ENCODE measurements around the gene DNTT. TPM values are rescaled to one million over a fixed set of nuclear protein-coding genes. Genes with fewer than 3 reads are reported as not detected.

The DNTT gene
- total RNA-seq, 1 donor from 2014 or later, result not detected

GRCh38 chr10:96333101-96333500 lies 28.9 kb downstream of the DNTT start:
- no peak for DNase-seq (ENCODE audit: low spot score)
- H3F3A ChIP-seq (ENCODE audit: low read depth), result peaks cover 4% of the 10 kb centered on the region
- no peak overlapping the region for H3K27ac Mint-ChIP-seq
- no peak overlapping the region for H3K9ac ChIP-seq
- peaks cover 3% of the 10 kb centered on the region for H3K27me3 Mint-ChIP-seq (ENCODE audit: insufficient read depth, low read depth)
- no peak overlapping the region for H2AFZ ChIP-seq (replicated peaks)
- no peaks in the 10 kb centered on the region for H3K36me3 Mint-ChIP-seq
- no peaks in the 10 kb centered on the region for H3K27me3 ChIP-seq
- H3K9me3 ChIP-seq (ENCODE audit: low read depth), result no peaks in the 10 kb centered on the region
- no peak overlapping the region for H3K4me3 Mint-ChIP-seq
- H4K20me1 ChIP-seq (ENCODE audit: low read depth), result no peaks in the 10 kb centered on the region
- no peak overlapping the region for H3K4me3 ChIP-seq
- H3K4me1 Mint-ChIP-seq, result no peaks in the 10 kb centered on the region
- H3K36me3 ChIP-seq, result no peaks in the 10 kb centered on the region
- no peak overlapping the region for H3K4me2 ChIP-seq
- H3K9me3 Mint-ChIP-seq, result no peaks in the 10 kb centered on the region
- H3K79me2 ChIP-seq (ENCODE audit: low read depth), result no peaks in the 10 kb centered on the region
- TF ChIP-seq CTCF (IDR thresholded peaks at IDR 0.05) (no peak), EZH2phosphoT487 (IDR thresholded peaks at IDR 0.05) (no peak), EZH2 (IDR thresholded peaks at IDR 0.05) (no peak)
- H3K27ac ChIP-seq, result no peak overlapping the region
- peaks cover 3% of the 10 kb centered on the region for H3K4me1 ChIP-seq

DNA sequence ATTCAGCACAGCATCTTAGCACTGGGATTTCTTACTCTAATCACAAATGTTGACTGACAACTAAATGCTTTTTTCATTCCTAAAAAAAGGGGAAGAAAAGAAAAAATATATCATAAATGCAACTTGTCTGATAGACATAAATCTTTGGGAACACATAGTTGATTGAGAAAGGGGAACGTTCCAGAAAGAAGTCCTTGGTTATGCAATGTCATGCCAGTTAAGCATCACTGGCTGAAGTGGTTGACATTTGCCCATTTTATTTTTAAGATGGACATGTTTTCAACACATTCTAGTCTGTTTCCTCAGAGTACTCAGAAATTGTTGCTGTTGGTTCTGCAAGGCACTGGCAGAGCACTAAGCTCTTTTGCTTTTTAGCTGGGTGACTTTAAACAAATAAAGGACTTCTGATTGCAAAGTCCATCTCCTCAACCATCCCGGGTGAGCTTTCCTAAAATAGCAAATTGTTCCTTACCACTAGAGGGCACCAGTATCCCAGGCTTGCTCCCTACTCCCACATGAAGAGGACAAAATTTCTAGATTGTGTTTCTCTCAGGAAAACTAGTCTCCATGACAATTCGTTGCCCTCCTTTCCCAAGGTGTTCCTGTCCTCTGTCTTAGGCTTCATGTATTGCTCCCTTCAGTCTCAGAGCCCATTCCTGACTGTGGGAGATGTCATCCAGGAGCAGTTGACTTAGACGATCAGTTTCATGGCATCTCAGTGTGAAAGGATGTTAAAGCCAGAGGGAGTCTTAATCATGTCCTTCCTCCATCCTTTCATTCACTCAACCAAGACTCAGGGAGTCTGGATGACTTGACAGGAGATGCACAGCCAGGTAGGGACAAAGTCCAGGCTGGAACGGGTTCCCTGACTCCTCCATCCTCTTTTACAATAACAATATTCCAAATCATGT lies 30.6 kb downstream of the DNTT start:
- Histone ChIP-seq H3K79me2 (ENCODE audit: low read depth) (no peaks in the 10 kb centered on the region), H3K27ac (no peak overlapping the region), H2AFZ (replicated peaks) (peak overlapping the region; percentile 84), H4K20me1 (ENCODE audit: low read depth) (no peaks in the 10 kb centered on the region), H3K9ac (no peak overlapping the region), H3F3A (ENCODE audit: low read depth) (peaks cover 18% of the 10 kb centered on the region), H3K4me1 (peaks cover 20% of the 10 kb centered on the region), H3K36me3 (no peaks in the 10 kb centered on the region), H3K4me2 (no peak overlapping the region), H3K4me3 (no peak overlapping the region), H3K9me3 (ENCODE audit: low read depth) (no peaks in the 10 kb centered on the region), H3K27me3 (no peaks in the 10 kb centered on the region)
- TF ChIP-seq EZH2 (IDR thresholded peaks at IDR 0.05), result no peak
- TF ChIP-seq CTCF (IDR thresholded peaks at IDR 0.05), result peak; percentile 89
- no peak overlapping the region for H3K27ac Mint-ChIP-seq
- peaks cover 2% of the 10 kb centered on the region for H3K4me1 Mint-ChIP-seq
- H3K36me3 Mint-ChIP-seq, result no peaks in the 10 kb centered on the region
- no peaks in the 10 kb centered on the region for H3K27me3 Mint-ChIP-seq (ENCODE audit: insufficient read depth, low read depth)
- DNase-seq (ENCODE audit: low spot score), result peak; percentile 70
- no peaks in the 10 kb centered on the region for H3K9me3 Mint-ChIP-seq
- H3K4me3 Mint-ChIP-seq, result no peak overlapping the region

DNA sequence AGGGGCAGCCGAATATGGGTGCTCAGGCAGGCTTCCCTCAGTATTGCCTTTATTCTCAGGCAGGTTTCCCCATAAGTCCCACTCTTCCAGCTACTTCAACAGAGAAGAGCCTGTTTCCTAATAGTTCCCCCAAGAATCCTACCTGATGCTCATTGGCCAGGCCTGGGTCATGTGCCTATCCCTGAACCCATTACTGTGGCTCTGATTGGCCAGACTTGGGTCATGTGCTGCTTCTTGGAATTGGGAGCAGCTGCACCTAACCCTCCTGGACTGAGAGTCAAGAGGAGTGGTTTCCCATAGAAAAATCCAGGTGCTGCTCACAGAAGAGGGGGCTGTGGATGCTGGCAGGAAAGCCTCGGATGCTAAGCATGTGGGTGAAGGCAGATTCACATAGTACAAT lies 32.9 kb downstream of the DNTT start:
- Histone ChIP-seq H2AFZ (replicated peaks) (no peak overlapping the region), H3K4me2 (no peak overlapping the region), H3K9me3 (ENCODE audit: low read depth) (no peaks in the 10 kb centered on the region), H3K9ac (no peak overlapping the region), H3F3A (ENCODE audit: low read depth) (peaks cover 36% of the 10 kb centered on the region), H3K27ac (no peak overlapping the region), H3K4me1 (peaks cover 41% of the 10 kb centered on the region), H3K36me3 (no peaks in the 10 kb centered on the region), H3K27me3 (no peaks in the 10 kb centered on the region), H4K20me1 (ENCODE audit: low read depth) (no peaks in the 10 kb centered on the region), H3K79me2 (ENCODE audit: low read depth) (no peaks in the 10 kb centered on the region), H3K4me3 (no peak overlapping the region)
- Mint-ChIP-seq H3K27ac (no peak overlapping the region), H3K36me3 (no peaks in the 10 kb centered on the region), H3K9me3 (no peaks in the 10 kb centered on the region), H3K4me3 (no peak overlapping the region), H3K4me1 (peaks cover 11% of the 10 kb centered on the region), H3K27me3 (ENCODE audit: insufficient read depth, low read depth) (no peaks in the 10 kb centered on the region)
- TF ChIP-seq EZH2 (IDR thresholded peaks at IDR 0.05), result no peak
- TF ChIP-seq EZH2phosphoT487 (IDR thresholded peaks at IDR 0.05), result no peak
- TF ChIP-seq CTCF (IDR thresholded peaks at IDR 0.05), result no peak
- no peak for DNase-seq (ENCODE audit: low spot score)
